ENCODE measurements around the gene ZNF350. TPM values are rescaled to one million over a fixed set of nuclear protein-coding genes. Genes with fewer than 3 reads are reported as not detected.

The ZNF350 gene
- polyA plus RNA-seq, 1 of the 3 experiments (the other 2 are of a cell fraction), result 3.4 TPM

Other genes with a start within 250 kb of the ZNF350 start
- gene FPR1, start 235.0 kb downstream of the ZNF350 start, polyA plus RNA-seq (2012; rRNA removed), result 0.03 TPM in 1 of 2 replicates, not detected in the other
- not detected in 2 replicates for gene FPR2, start 225.7 kb downstream of the ZNF350 start, polyA plus RNA-seq (2012; rRNA removed)
- 0.02 and 0.05 TPM in 2 replicates for gene FPR3, start 191.7 kb downstream of the ZNF350 start, polyA plus RNA-seq (2012; rRNA removed)
- 6.8 and 9.6 TPM in 2 replicates for gene ZNF577, start 98.9 kb downstream of the ZNF350 start, polyA plus RNA-seq (2012; rRNA removed)
- gene ZNF649, start 81.8 kb downstream of the ZNF350 start, polyA plus RNA-seq (2012; rRNA removed), result 1.5 and 2.7 TPM in 2 replicates
- gene ZNF613, start 59.4 kb downstream of the ZNF350 start, polyA plus RNA-seq (2012; rRNA removed), result 2.2 and 3.1 TPM in 2 replicates
- 1.6 and 3.0 TPM in 2 replicates for gene ZNF615, start 21.4 kb upstream of the ZNF350 start, polyA plus RNA-seq (2012; rRNA removed)
- 2.8 and 3.6 TPM in 2 replicates for gene ZNF614, start 41.5 kb upstream of the ZNF350 start, polyA plus RNA-seq (2012; rRNA removed)
- gene ZNF432, start 62.0 kb upstream of the ZNF350 start, polyA plus RNA-seq (2012; rRNA removed), result 2.9 and 3.9 TPM in 2 replicates
- 3.8 and 5.1 TPM in 2 replicates for gene ZNF841, start 108.9 kb upstream of the ZNF350 start, polyA plus RNA-seq (2012; rRNA removed)
- gene ZNF616, start 153.1 kb upstream of the ZNF350 start, polyA plus RNA-seq (2012; rRNA removed), result 1.5 and 2.0 TPM in 2 replicates
- 1.6 and 2.3 TPM in 2 replicates for gene ZNF836, start 184.8 kb upstream of the ZNF350 start, polyA plus RNA-seq (2012; rRNA removed)
- gene PPP2R1A, start 203.2 kb upstream of the ZNF350 start, polyA plus RNA-seq (2012; rRNA removed), result 162 and 163 TPM in 2 replicates